Mesenchymal stem cell (in vitro differentiated cells and primary cell): ENCODE data around the gene CDYL2.

ENCODE experiments used
- DNase-seq: peaks from one replicate; pipeline ENCODE4 v3.0.0-alpha.2; 2013
- H2AFZ ChIP-seq: one replicate; pipeline ENCODE4 v1.6.1; 2013; ENCODE audit warnings: low read depth, mild to moderate bottlenecking, control low read depth, inconsistent platforms, low read length, moderate library complexity
- H2AK5ac ChIP-seq: 2 replicates; pipeline ENCODE4 v1.6.1; 2013; ENCODE audit warnings: low read length, moderate library complexity, mild to moderate bottlenecking, inconsistent platforms; ENCODE audit not compliant: severe bottlenecking
- H2BK120ac ChIP-seq: one replicate; pipeline ENCODE4 v1.6.1; 2013; ENCODE audit warnings: low read depth, mild to moderate bottlenecking, inconsistent platforms, low read length, moderate library complexity
- H2BK12ac ChIP-seq, 2 experiments: one replicate each; pipeline ENCODE4 v1.6.1; 2013; ENCODE audit warnings: inconsistent platforms in 2 of 2, low read length in 2 of 2, mild to moderate bottlenecking in 2 of 2, moderate library complexity in 2 of 2, control low read depth in 1 of 2
- H2BK15ac ChIP-seq: one replicate; pipeline ENCODE4 v1.6.1; 2013; ENCODE audit warnings: mild to moderate bottlenecking, low read depth, inconsistent platforms; ENCODE audit not compliant: poor library complexity, severe bottlenecking
- H2BK5ac ChIP-seq: 2 replicates; pipeline ENCODE4 v1.6.1; 2013; ENCODE audit warnings: low read depth, mild to moderate bottlenecking, low read length, control low read depth, inconsistent platforms; ENCODE audit not compliant: poor library complexity, severe bottlenecking
- H3K14ac ChIP-seq, 2 experiments: one replicate each; pipeline ENCODE4 v1.6.1; 2013; ENCODE audit warnings: inconsistent platforms in 2 of 2, low read length in 2 of 2, control low read depth in 1 of 2, mild to moderate bottlenecking in 1 of 2, moderate library complexity in 1 of 2
- H3K18ac ChIP-seq, 2 experiments: one replicate each; pipeline ENCODE4 v1.6.1; 2013; ENCODE audit warnings: inconsistent platforms in 2 of 2, low read length in 2 of 2, control low read depth in 1 of 2, low read depth in 1 of 2, mild to moderate bottlenecking in 1 of 2
- H3K23ac ChIP-seq, 2 experiments: one replicate each; pipeline ENCODE4 v1.6.1; 2013; ENCODE audit warnings: inconsistent platforms in 2 of 2, low read length in 2 of 2, mild to moderate bottlenecking in 2 of 2, moderate library complexity in 2 of 2, control low read depth in 1 of 2
- H3K27ac ChIP-seq: 2 replicates; pipeline ENCODE4 v1.5.1; 2013; ENCODE audit warnings: mild to moderate bottlenecking, moderate library complexity, low read length, control low read depth, inconsistent platforms; ENCODE audit not compliant: poor library complexity, severe bottlenecking
- H3K27me3 ChIP-seq, 2 experiments: 2 replicates each; pipeline versions ENCODE4 v1.6.1 to v1.7.0; 2013; ENCODE audit warnings: low read length in 2 of 2, mild to moderate bottlenecking in 2 of 2, moderate library complexity in 2 of 2, control low read depth in 1 of 2, inconsistent platforms in 1 of 2; ENCODE audit not compliant: control insufficient read depth in 1 of 2, insufficient read depth in 1 of 2
- H3K36me3 ChIP-seq, 2 experiments: 2 replicates each; pipeline versions ENCODE4 v1.6.1 to v1.7.0; 2013; ENCODE audit warnings: low read length in 2 of 2, control low read depth in 1 of 2, inconsistent platforms in 1 of 2, low read depth in 1 of 2, mild to moderate bottlenecking in 1 of 2; ENCODE audit not compliant: insufficient read depth in 2 of 2, control insufficient read depth in 1 of 2
- H3K4ac ChIP-seq, 2 experiments: one replicate each; pipeline ENCODE4 v1.6.1; 2013; ENCODE audit warnings: inconsistent platforms in 2 of 2, low read length in 2 of 2, mild to moderate bottlenecking in 2 of 2, moderate library complexity in 2 of 2, control low read depth in 1 of 2, low read depth in 1 of 2
- H3K4me1 ChIP-seq: 2 replicates; pipeline ENCODE4 v1.6.1; 2013; ENCODE audit warnings: low read depth, low read length, control low read depth; ENCODE audit not compliant: control insufficient read depth, insufficient read depth
- H3K4me2 ChIP-seq: 2 replicates; pipeline ENCODE4 v1.6.1; 2013; ENCODE audit warnings: low read length, mild to moderate bottlenecking, inconsistent platforms; ENCODE audit not compliant: poor library complexity, severe bottlenecking
- H3K4me3 ChIP-seq, 2 experiments: 2 replicates each; pipeline versions ENCODE4 v1.5.1 to v1.7.0; 2013; ENCODE audit warnings: low read length in 2 of 2, mild to moderate bottlenecking in 2 of 2, control low read depth in 1 of 2, low read depth in 1 of 2; ENCODE audit not compliant: insufficient read depth in 1 of 2
- H3K79me1 ChIP-seq: replicated peaks from 2 replicates; pipeline ENCODE4 v1.6.1; 2013; ENCODE audit warnings: mild to moderate bottlenecking, control low read depth, low read length, inconsistent platforms; ENCODE audit not compliant: poor library complexity, severe bottlenecking
- H3K9ac ChIP-seq: 2 replicates; pipeline ENCODE4 v1.7.0; 2013; ENCODE audit warnings: mild to moderate bottlenecking, low read length, moderate library complexity
- H3K9me3 ChIP-seq: 2 replicates; pipeline ENCODE4 v1.7.0; 2013; ENCODE audit warnings: mild to moderate bottlenecking, low read length; ENCODE audit not compliant: control insufficient read depth
- H4K8ac ChIP-seq: one replicate; pipeline ENCODE4 v1.6.1; 2013; ENCODE audit warnings: inconsistent platforms, mild to moderate bottlenecking, low read length, moderate library complexity
- H4K91ac ChIP-seq: one replicate; pipeline ENCODE4 v1.6.1; 2013; ENCODE audit warnings: mild to moderate bottlenecking, low read length, inconsistent platforms
- WGBS: methylation state at CpG from one replicate; pipeline ENCODE4 v1.1.7; 2013; ENCODE audit warnings: mixed read lengths; 5-methylcytosine and 5-hydroxymethylcytosine counted together

The CDYL2 gene

GRCh38 chr16:80841231-80841630 lies 36.8 kb upstream of the CDYL2 start:
- Histone ChIP-seq H3K23ac (no peak overlapping the region), H2BK12ac (no peak overlapping the region), H3K9me3 (peaks cover 27% of the 10 kb centered on the region), H2BK120ac (no peak overlapping the region), H3K9ac (no peak overlapping the region), H3K18ac (no peak overlapping the region), H3K36me3 (no peaks in the 10 kb centered on the region), H4K8ac (no peak overlapping the region), H3K14ac (no peak overlapping the region), H3K4me2 (no peak overlapping the region), H2AFZ (no peak overlapping the region), H2BK15ac (no peak overlapping the region), H2BK5ac (no peak overlapping the region), H3K27me3 (no peaks in the 10 kb centered on the region), H3K4me1 (no peaks in the 10 kb centered on the region), H3K4ac (no peak overlapping the region), H3K79me1 (no peaks in the 10 kb centered on the region), H4K91ac (no peak overlapping the region), H3K27ac (no peak overlapping the region), H2AK5ac (no peak overlapping the region), H3K4me3 (no peak overlapping the region)
- DNase-seq, result no peak

GRCh38 chr16:80837533-80838147 lies 33.2 kb upstream of the CDYL2 start:
- H3K9me3 ChIP-seq, result peaks cover 21% of the 10 kb centered on the region
- no peak overlapping the region for H4K91ac ChIP-seq
- no peak overlapping the region for H2BK120ac ChIP-seq
- no peaks in the 10 kb centered on the region for H3K4me1 ChIP-seq
- no peak overlapping the region for H4K8ac ChIP-seq
- H2AK5ac ChIP-seq, result no peak overlapping the region
- H2BK12ac ChIP-seq, result no peak overlapping the region
- no peaks in the 10 kb centered on the region for H3K36me3 ChIP-seq
- no peak overlapping the region for H3K4ac ChIP-seq
- H3K23ac ChIP-seq, result no peak overlapping the region
- no peak overlapping the region for H2AFZ ChIP-seq
- no peaks in the 10 kb centered on the region for H3K27me3 ChIP-seq
- H3K14ac ChIP-seq, result no peak overlapping the region
- H3K27ac ChIP-seq, result no peak overlapping the region
- H2BK15ac ChIP-seq, result no peak overlapping the region
- no peak overlapping the region for H2BK5ac ChIP-seq
- no peak for DNase-seq
- no peak overlapping the region for H3K18ac ChIP-seq
- no peak overlapping the region for H3K4me2 ChIP-seq
- H3K9ac ChIP-seq, result no peak overlapping the region
- H3K4me3 ChIP-seq, result no peak overlapping the region
- H3K79me1 ChIP-seq, result no peaks in the 10 kb centered on the region
- WGBS, result 56% methylated on average over 5 of the region's 9 CpGs

- H3K79me1 ChIP-seq, result no peaks in the 10 kb centered on the region
- no peak overlapping the region for H3K23ac ChIP-seq
- no peak overlapping the region for H2BK12ac ChIP-seq
- no peak overlapping the region for H3K27ac ChIP-seq
- H4K91ac ChIP-seq, result no peak overlapping the region
- no peak overlapping the region for H3K4me2 ChIP-seq
- H2BK5ac ChIP-seq, result no peak overlapping the region
- no peak overlapping the region for H3K4ac ChIP-seq
- no peaks in the 10 kb centered on the region for H3K36me3 ChIP-seq
- no peak overlapping the region for H3K18ac ChIP-seq
- H3K9me3 ChIP-seq, result peaks cover 15% of the 10 kb centered on the region
- H3K14ac ChIP-seq, result no peak overlapping the region
- H3K4me1 ChIP-seq, result no peaks in the 10 kb centered on the region
- 74% methylated on average over 4 of the region's 4 CpGs for whole genome bisulfite sequencing
- H3K27me3 ChIP-seq, result no peaks in the 10 kb centered on the region
- no peak overlapping the region for H2AFZ ChIP-seq
- H2BK15ac ChIP-seq, result no peak overlapping the region
- no peak overlapping the region for H3K9ac ChIP-seq
- H4K8ac ChIP-seq, result no peak overlapping the region
- DNase-seq, result no peak
- no peak overlapping the region for H2BK120ac ChIP-seq
- no peak overlapping the region for H2AK5ac ChIP-seq
- H3K4me3 ChIP-seq, result no peak overlapping the region
Measured at GRCh38 chr16:80836846-80837245, 32.4 kb upstream of the CDYL2 start.

GRCh38 chr16:80836202-80836601 lies 31.8 kb upstream of the CDYL2 start:
- H3K23ac ChIP-seq, result no peak overlapping the region
- no peak overlapping the region for H2BK12ac ChIP-seq
- H2BK120ac ChIP-seq, result no peak overlapping the region
- no peak overlapping the region for H4K8ac ChIP-seq
- H2BK15ac ChIP-seq, result no peak overlapping the region
- H3K4ac ChIP-seq, result no peak overlapping the region
- WGBS, result 92% methylated on average over 4 of the region's 5 CpGs
- no peak overlapping the region for H3K4me3 ChIP-seq
- H3K27ac ChIP-seq, result no peak overlapping the region
- no peak overlapping the region for H2BK5ac ChIP-seq
- no peak overlapping the region for H3K9ac ChIP-seq
- H3K9me3 ChIP-seq, result peaks cover 12% of the 10 kb centered on the region
- no peak for DNase-seq
- H3K79me1 ChIP-seq, result no peaks in the 10 kb centered on the region
- no peak overlapping the region for H3K18ac ChIP-seq
- H3K4me1 ChIP-seq, result no peaks in the 10 kb centered on the region
- H3K14ac ChIP-seq, result no peak overlapping the region
- no peak overlapping the region for H3K4me2 ChIP-seq
- no peaks in the 10 kb centered on the region for H3K27me3 ChIP-seq
- no peak overlapping the region for H2AFZ ChIP-seq
- no peak overlapping the region for H4K91ac ChIP-seq
- H2AK5ac ChIP-seq, result no peak overlapping the region
- no peaks in the 10 kb centered on the region for H3K36me3 ChIP-seq
